GM23248 (cell line): ENCODE results near the gene RNF126.

Experiments used
- EZH2 ChIP-seq: fragments of 200-600 bp; sonication (generic); IDR thresholded peaks from 2 replicates; pipeline ENCODE4 v1.6.1; 2018; ENCODE audit warnings: antibody characterized with exemption, mild to moderate bottlenecking; ENCODE audit not compliant: insufficient read depth, poor library complexity, severe bottlenecking
- EZH2phosphoT487 ChIP-seq: fragments of 200-600 bp; sonication (generic); IDR thresholded peaks from 2 replicates; pipeline ENCODE4 v1.6.1; 2018; ENCODE audit warnings: antibody characterized with exemption, moderate library complexity, mild to moderate bottlenecking, low read depth; ENCODE audit not compliant: insufficient read depth

- TF ChIP-seq EZH2 = no peak
- TF ChIP-seq EZH2phosphoT487 = no peak
Measured at GRCh38 chr19:618247-618619, 44.8 kb downstream of the RNF126 start.
